K562 (cell line): ENCODE measurements around the gene IRF1. TPM values are rescaled to one million over a fixed set of nuclear protein-coding genes. Genes with fewer than 3 reads are reported as not detected.
A peak's percentile ranks its signal among the peaks of the same experiment; 100 is the strongest.

Experiments
- ATAC-seq: fragments of 200-7000 bp; cut with Tn5 transposase; 3 replicates; pipeline ENCODE4 v1.9.1; 2020; ENCODE audit warnings: moderate library complexity
- BruUV-seq: library from RNA; stranded (reverse); fragments of 400-500 nt; replicated peaks from 2 replicates; lab custom pipeline; 2021; lab: Mats Ljungman, UMichigan
- CTCF ChIA-PET: fragments of 300-600 bp; formaldehyde crosslinking; extraction: SDS; loops from one replicate; lab custom pipeline; 2021; ENCODE audit warnings: low intra/inter-chr PET ratio; lab: Yijun Ruan, JAX
- POLR2A ChIA-PET: fragments of 300-600, 350-650 bp; sonication (Branson Sonifier 250); formaldehyde crosslinking; extraction: SDS; loops from one replicate; lab custom pipeline; 2021; ENCODE audit warnings: antibody characterized with exemption, inconsistent platforms; lab: Yijun Ruan, JAX
- DNase-seq, 4 experiments: peaks; one replicate each; pipeline versions ENCODE4 v3.0.0 to v3.0.0-alpha.2; 2011 to 2018; ENCODE audit warnings: low spot score in 3 of 4, mixed read lengths in 3 of 4; ENCODE audit errors: extremely low read depth in 1 of 4
- FAIRE-seq: peaks from 2 replicates; lab custom pipeline; 2011; peaks lifted over from hg19 to GRCh38; lab: Jason Lieb, UNC
- H2AFZ ChIP-seq: 2 replicates; pipeline ENCODE4 v1.6.0; 2011; ENCODE audit warnings: low read depth, low read length, control low read depth, inconsistent platforms
- H3K27ac ChIP-seq: fragments of 200-600 bp; 3 replicates; pipeline ENCODE4 v1.8.0; 2011; ENCODE audit warnings: low read depth, mild to moderate bottlenecking, control low read depth, inconsistent platforms, low read length, moderate library complexity, mixed read lengths; ENCODE audit errors: extremely low read depth
- H3K27me3 ChIP-seq, 2 experiments: fragments of 300-600 bp in 1 of 2; 2 replicates in 1 of 2; 3 replicates in 1 of 2; pipeline versions ENCODE4 v1.6.0 to v1.8.0; 2011; ENCODE audit warnings: inconsistent platforms in 2 of 2, low read length in 2 of 2, mild to moderate bottlenecking in 1 of 2, mixed read lengths in 1 of 2, moderate library complexity in 1 of 2; ENCODE audit not compliant: control insufficient read depth in 2 of 2, insufficient read depth in 2 of 2
- H3K36me3 ChIP-seq: fragments of 300-600 bp; 3 replicates; pipeline ENCODE4 v1.8.0; 2011; ENCODE audit warnings: mild to moderate bottlenecking, low read length, inconsistent platforms; ENCODE audit not compliant: control insufficient read depth, insufficient read depth
- H3K4me1 ChIP-seq, 2 experiments: fragments of 200-600 bp in 1 of 2; replicated peaks in 1 of 2; 2 replicates in 1 of 2; 3 replicates in 1 of 2; pipeline versions ENCODE4 v1.5.1 to v1.8.0; 2011; ENCODE audit warnings: inconsistent platforms in 2 of 2, low read length in 2 of 2, mild to moderate bottlenecking in 1 of 2, mixed read lengths in 1 of 2, moderate library complexity in 1 of 2; ENCODE audit not compliant: control insufficient read depth in 2 of 2, insufficient read depth in 2 of 2
- H3K4me2 ChIP-seq: 2 replicates; pipeline ENCODE4 v1.6.1; 2011; ENCODE audit warnings: low read length, control low read depth, inconsistent platforms, mixed read lengths; ENCODE audit not compliant: insufficient read depth
- H3K4me3 ChIP-seq: fragments of 200-600 bp; sonication (generic), shearing (Covaris generic); 2 replicates; pipeline ENCODE4 v1.5.1; 2016; ENCODE audit warnings: control low read depth, inconsistent platforms
- H3K79me2 ChIP-seq: fragments of 200-600 bp; 3 replicates; pipeline ENCODE4 v1.8.0; 2011; ENCODE audit warnings: low read length, inconsistent platforms; ENCODE audit not compliant: control insufficient read depth, insufficient read depth
- H3K9ac ChIP-seq, 2 experiments: 2 replicates each; pipeline versions ENCODE4 v1.6.0 to v1.6.1; 2011; ENCODE audit warnings: low read depth in 2 of 2, low read length in 2 of 2, control low read depth in 1 of 2, inconsistent platforms in 1 of 2, mild to moderate bottlenecking in 1 of 2, mixed read lengths in 1 of 2; ENCODE audit not compliant: insufficient read depth in 1 of 2
- H3K9me1 ChIP-seq: one replicate; pipeline ENCODE4 v1.6.0; 2011; ENCODE audit warnings: inconsistent platforms, mild to moderate bottlenecking, low read length, moderate library complexity; ENCODE audit not compliant: control insufficient read depth, insufficient read depth
- H3K9me3 ChIP-seq: replicated peaks from 2 replicates; pipeline ENCODE4 v1.5.1; 2011; ENCODE audit warnings: low read depth, low read length, inconsistent platforms; ENCODE audit not compliant: control insufficient read depth, insufficient read depth
- H4K20me1 ChIP-seq: replicated peaks from 2 replicates; pipeline ENCODE4 v1.6.1; 2011; ENCODE audit warnings: low read length, inconsistent platforms, mixed read lengths; ENCODE audit not compliant: control insufficient read depth, insufficient read depth
- BCOR ChIP-seq: fragments of 450-650 bp; IDR thresholded peaks from 2 replicates; pipeline ENCODE4 v1.6.1; 2016
- CHCHD3 ChIP-seq: fragments of 250-450 bp; sonication (Bioruptor Pico); IDR thresholded peaks from 2 replicates; pipeline ENCODE4 v2.1.2; 2022; ENCODE audit warnings: mild to moderate bottlenecking
- HDAC2 ChIP-seq: fragments of 450-650 bp; IDR thresholded peaks from 2 replicates; pipeline ENCODE4 v1.6.1; 2016; ENCODE audit warnings: mild to moderate bottlenecking
- KDM1A ChIP-seq, 2 experiments: fragments of 450-650 bp; IDR thresholded peaks; 2 replicates each; pipeline ENCODE4 v1.6.1; 2016; ENCODE audit warnings: mild to moderate bottlenecking in 2 of 2
- NFIC ChIP-seq: fragments of 450-650 bp; IDR thresholded peaks from 2 replicates; pipeline ENCODE4 v1.6.1; 2017; ENCODE audit warnings: mild to moderate bottlenecking, inconsistent platforms
- RBM25 ChIP-seq: fragments of 200-400 bp; formaldehyde crosslinking; IDR thresholded peaks from 2 replicates; pipeline ENCODE4 v1.6.1; 2018; ENCODE audit warnings: low read length, low read depth, moderate library complexity; ENCODE audit not compliant: severe bottlenecking
- RBM34 ChIP-seq: fragments of 200-400 bp; formaldehyde crosslinking; IDR thresholded peaks from 2 replicates; pipeline ENCODE4 v1.6.1; 2018; ENCODE audit warnings: low read length, borderline replicate concordance; ENCODE audit not compliant: insufficient read depth
- RCOR1 ChIP-seq, 2 experiments: IDR thresholded peaks; 2 replicates each; pipeline ENCODE4 v1.6.1; 2012; ENCODE audit warnings: low read depth in 2 of 2, low read length in 2 of 2, borderline replicate concordance in 1 of 2, improper control_type of control experiment in 1 of 2
- ZFP36 ChIP-seq: fragments of 150-350 bp; IDR thresholded peaks from 2 replicates; pipeline ENCODE4 v1.6.1; 2018; ENCODE audit warnings: low read length, low read depth; ENCODE audit not compliant: partially characterized antibody
- ZNF586 ChIP-seq: fragments of 450-650 bp; formaldehyde crosslinking; conservative IDR thresholded peaks from 2 replicates; pipeline ENCODE4 v1.4.0; 2020; ENCODE audit warnings: mild to moderate bottlenecking, moderate library complexity
- WGBS: fragments of 100-300 bp; shearing (Covaris generic); methylation state at CpG from one replicate; pipeline ENCODE4 v1.1.6; 2016; ENCODE audit warnings: low coverage, mixed read lengths; ENCODE audit not compliant: insufficient coverage; ENCODE audit errors: missing lambda C conversion rate; 5-methylcytosine and 5-hydroxymethylcytosine counted together
- in situ Hi-C: fragments of 300-500 bp; cut with MboI; formaldehyde crosslinking; loops from 4 replicates; pipeline ENCODE4 v1.15.0; 2018; ENCODE audit warnings: inconsistent platforms, mixed read lengths
- intact Hi-C: fragments of 100-400 bp; cut with micrococcal nuclease; formaldehyde crosslinking; loops from 2 replicates; pipeline ENCODE4 v1.14.2; 2022
- polyA plus RNA-seq, 8 experiments: library from polyadenylated mRNA; depleted of rRNA in 4 of 8; stranded (reverse) in 5 of 8; unstranded in 3 of 8; fragments of >200 nt; fragmentation: Nextera tagmentation in 2 of 8; fragmentation: Illumina TruSeq in 1 of 8; extraction: Ambion mirVana in 2 of 8; extraction: Trizol in 1 of 8; gene quantifications; 2 replicates each; pipeline versions ENCODE4 v1.2.1 to v1.2.3, GENCODE V29; 2011 to 2014; ENCODE audit warnings: inconsistent platforms in 1 of 8, missing spikeins in 1 of 8
- total RNA-seq, 7 experiments: library from RNA; depleted of rRNA in 6 of 7; stranded (reverse); fragments of >200 nt in 6 of 7; fragmentation: Illumina TruSeq in 2 of 7; extraction: Trizol in 2 of 7; gene quantifications; 2 replicates each; pipeline versions ENCODE4 v1.2.1 to v1.2.3, GENCODE V29; 2011 to 2021; ENCODE audit warnings: low replicate concordance in 1 of 7

IRF1 gene
- total and polyA plus RNA-seq, 9 of the 15 experiments (the other 6 are each of a cell fraction or from before 2014, with no cell fraction given), result 1.1 to 12.3 (median 5.9) TPM

GRCh38 chr5:132471151-132471907 lies 19.2 kb downstream of the IRF1 start:
- POLR2A ChIA-PET, result interaction anchor here (1.2 to 4.0 kb wide), 6 partner anchors 9 to 60 kb away, joined by 3 to 40 read pairs (median 8); partner anchors contain the start of gene IRF1
- peaks cover 14 to 17% of the 10 kb centered on the region in 2 experiments for H3K4me1 ChIP-seq
- no peak overlapping the region for H3K9ac ChIP-seq
- CTCF ChIA-PET, result no interaction called here
- TF ChIP-seq ZFP36, result peak; percentile 83
- peak; percentile 33 to 58; a peak in 3 of 4 replicates for TF ChIP-seq KDM1A (IDR thresholded peaks at IDR 0.05)
- 0 out of 4 replicates have a peak, but pooled peaks of 1 of the 2 experiments have one; percentile 23 for TF ChIP-seq RCOR1 (IDR thresholded peaks at IDR 0.05; ENCODE audit: borderline replicate concordance in 1 of 2, low read depth in 2 of 2, low read length in 2 of 2)
- TF ChIP-seq BCOR, result peak; percentile 81
- TF ChIP-seq NFIC, result peak; percentile 28; the same call in 1 of the 2 replicates
- TF ChIP-seq ZNF586, result no peak
- no peak for TF ChIP-seq RBM34
- no peak for TF ChIP-seq CHCHD3 (CRISPR knock-in tag)
- TF ChIP-seq HDAC2, result 0 out of 2 replicates have a peak, but pooled peaks have one; percentile 32
- TF ChIP-seq RBM25, result peak; percentile 83
- no TSS peak for BruUV-seq
- ATAC-seq, result no peak
- H3K4me3 ChIP-seq, result no peak overlapping the region
- in situ Hi-C loops (no loop called here), intact Hi-C loops (no loop called here)
- no peak for FAIRE-seq
- H4K20me1 ChIP-seq, result no peaks in the 10 kb centered on the region
- H3K4me2 ChIP-seq, result no peak overlapping the region
- H3K9me1 ChIP-seq, result no peaks in the 10 kb centered on the region
- no peaks in the 10 kb centered on the region for H3K36me3 ChIP-seq
- no peak overlapping the region for H2AFZ ChIP-seq
- WGBS, result 58% methylated on average over 2 of the region's 2 CpGs
- no peaks in the 10 kb centered on the region for H3K9me3 ChIP-seq
- H3K27ac ChIP-seq, result no peak overlapping the region
- H3K79me2 ChIP-seq, result no peaks in the 10 kb centered on the region
- no peaks in the 10 kb centered on the region for H3K27me3 ChIP-seq
- no peak for DNase-seq
